Prostate gland (tissue), 2 donors: ENCODE results near the gene PCF11.

ENCODE experiments used
- CTCF ChIP-seq, 4 experiments: fragments of 200-600 bp in 2 of 4; fragments of 450-650 bp in 2 of 4; sonication (generic) in 2 of 4; IDR thresholded peaks; 1 replicate in 3 of 4; 2 replicates in 1 of 4; pipeline ENCODE4 v1.5.1; 2016 to 2019; ENCODE audit warnings: antibody characterized with exemption in 4 of 4, mild to moderate bottlenecking in 2 of 4, moderate library complexity in 2 of 4
- POLR2A ChIP-seq: fragments of 450-650 bp; IDR thresholded peaks from one replicate; pipeline ENCODE4 v1.6.1; 2016; ENCODE audit warnings: antibody characterized with exemption, mild to moderate bottlenecking
- POLR2AphosphoS5 ChIP-seq: sonication (generic); formaldehyde crosslinking; IDR thresholded peaks from one replicate; pipeline ENCODE4 v1.6.1; 2017; ENCODE audit warnings: antibody characterized with exemption

- TF ChIP-seq CTCF (IDR thresholded peaks at IDR 0.05) (no peak), POLR2AphosphoS5 (no peak), POLR2A (no peak)
Observed at GRCh38 chr11:83116015-83116641, 40.8 kb upstream of the PCF11 start.
